GM19372 (cell line): Measurements from ENCODE around the gene DOLK.
"Not testable (repeated sequence)": the region's sequence is repeated elsewhere in the genome, so short reads cannot be mapped to it uniquely, and the experiment has no call there.

Source experiments
- ATAC-seq: cut with Tn5 transposase; IDR thresholded peaks from one replicate; pipeline ENCODE4 v1.9.1; 2021; ENCODE audit warnings: mild to moderate bottlenecking, low read depth, moderate library complexity; ENCODE audit not compliant: unreplicated experiment

The DOLK gene

GRCh38 chr9:128947527-128948301 is at the start of gene DOLK, which contains the start of gene NUP188:
TSS of gene DOLK (minus strand) at chr9:128947603. CDS start at chr9:128947303, 300 bp downstream.
TSS of gene NUP188 (plus strand) at chr9:128947699. CDS start at chr9:128947720, 21 bp downstream.
- ATAC-seq = peak; percentile 75

- no peak for ATAC-seq
Measured at GRCh38 chr9:128995791-128996190, 48.4 kb upstream of the DOLK start.

- ATAC-seq = no peak
Measured at GRCh38 chr9:128992995-128993394, 45.6 kb upstream of the DOLK start.

GRCh38 chr9:128987805-128988204 is 40.4 kb upstream of the DOLK start:
- no peak for ATAC-seq

GRCh38 chr9:128986671-128987070 is 39.3 kb upstream of the DOLK start:
- ATAC-seq = no peak

- no peak for ATAC-seq
Measured at GRCh38 chr9:128983536-128983935, 36.1 kb upstream of the DOLK start.

- ATAC-seq = no peak
Measured at GRCh38 chr9:128979111-128979510, 31.7 kb upstream of the DOLK start.

GRCh38 chr9:128972956-128973355 is 25.6 kb upstream of the DOLK start:
- ATAC-seq = no peak

- no peak for ATAC-seq
Measured at GRCh38 chr9:128969491-128969890, 22.1 kb upstream of the DOLK start.

GRCh38 chr9:128961403-128961802 is 14.0 kb upstream of the DOLK start:
- ATAC-seq = not testable (repeated sequence)

GRCh38 chr9:128947277-128947526 is 201 bp downstream of the DOLK start:
- ATAC-seq = no peak

GRCh38 chr9:128946571-128947276 is 679 bp downstream of the DOLK start:
- peak; percentile 9 for ATAC-seq

GRCh38 chr9:128945798-128946501 is 1.5 kb downstream of the DOLK start:
- no peak for ATAC-seq

- not testable (repeated sequence) for ATAC-seq
Measured at GRCh38 chr9:128944966-128945365, 2.4 kb downstream of the DOLK start.

GRCh38 chr9:128943832-128944620 is 3.4 kb downstream of the DOLK start:
- no peak for ATAC-seq

- ATAC-seq = no peak
Measured at GRCh38 chr9:128940946-128941755, 6.3 kb downstream of the DOLK start.

- ATAC-seq = no peak
Measured at GRCh38 chr9:128940271-128940921, 7.0 kb downstream of the DOLK start.

- no peak for ATAC-seq
Measured at GRCh38 chr9:128937310-128938165, 9.9 kb downstream of the DOLK start.
